HG02970 (cell line): ENCODE measurements around the gene RUNX3.
"Not testable (repeated sequence)": the region's sequence is repeated elsewhere in the genome, so short reads cannot be mapped to it uniquely, and the experiment has no call there.

Experiments
- ATAC-seq: cut with Tn5 transposase; IDR thresholded peaks from one replicate; pipeline ENCODE4 v1.9.1; 2021; ENCODE audit warnings: mild to moderate bottlenecking, moderate library complexity, moderate number of reproducible peaks; ENCODE audit not compliant: unreplicated experiment, low FRiP score

Gene RUNX3

GRCh38 chr1:24891367-24891766 lies 38.7 kb downstream of the RUNX3 start:
- ATAC-seq: not testable (repeated sequence)

GRCh38 chr1:24890887-24891286 lies 39.2 kb downstream of the RUNX3 start:
- ATAC-seq: no peak

DNA sequence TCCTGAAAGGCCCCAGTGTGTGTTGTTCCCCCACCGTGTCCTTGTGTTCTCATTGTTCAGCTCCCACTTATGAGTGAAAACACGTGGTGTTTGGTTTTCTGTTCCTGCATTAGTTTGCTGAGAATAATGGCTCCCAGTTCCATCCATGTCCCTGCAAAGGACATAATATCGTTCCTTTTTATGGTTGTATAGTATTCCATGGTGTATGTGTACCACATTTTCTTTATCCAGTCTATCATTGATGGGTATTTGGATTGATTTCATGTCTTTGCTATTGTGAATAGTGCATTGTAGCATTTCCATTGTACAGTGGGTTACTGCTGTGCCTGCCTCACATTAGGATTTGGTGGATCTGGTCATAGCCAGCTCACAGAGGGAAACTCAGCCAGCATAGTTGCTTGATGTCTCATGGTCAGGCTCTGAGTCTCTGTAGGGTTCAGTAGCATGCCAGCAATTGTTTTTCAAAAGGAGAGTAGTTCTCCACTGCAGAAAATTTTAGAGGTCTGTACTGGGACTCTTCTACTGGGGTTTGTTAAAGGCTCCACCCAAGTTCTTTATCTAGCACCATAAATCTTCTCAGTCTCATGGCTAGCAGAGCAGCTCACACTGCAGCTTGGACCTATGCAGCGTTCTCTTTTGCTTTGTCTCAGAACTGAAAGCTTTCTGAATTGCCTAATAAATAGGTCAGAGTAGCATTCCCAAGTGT lies 41.0 kb downstream of the RUNX3 start:
- no peak for ATAC-seq

DNA sequence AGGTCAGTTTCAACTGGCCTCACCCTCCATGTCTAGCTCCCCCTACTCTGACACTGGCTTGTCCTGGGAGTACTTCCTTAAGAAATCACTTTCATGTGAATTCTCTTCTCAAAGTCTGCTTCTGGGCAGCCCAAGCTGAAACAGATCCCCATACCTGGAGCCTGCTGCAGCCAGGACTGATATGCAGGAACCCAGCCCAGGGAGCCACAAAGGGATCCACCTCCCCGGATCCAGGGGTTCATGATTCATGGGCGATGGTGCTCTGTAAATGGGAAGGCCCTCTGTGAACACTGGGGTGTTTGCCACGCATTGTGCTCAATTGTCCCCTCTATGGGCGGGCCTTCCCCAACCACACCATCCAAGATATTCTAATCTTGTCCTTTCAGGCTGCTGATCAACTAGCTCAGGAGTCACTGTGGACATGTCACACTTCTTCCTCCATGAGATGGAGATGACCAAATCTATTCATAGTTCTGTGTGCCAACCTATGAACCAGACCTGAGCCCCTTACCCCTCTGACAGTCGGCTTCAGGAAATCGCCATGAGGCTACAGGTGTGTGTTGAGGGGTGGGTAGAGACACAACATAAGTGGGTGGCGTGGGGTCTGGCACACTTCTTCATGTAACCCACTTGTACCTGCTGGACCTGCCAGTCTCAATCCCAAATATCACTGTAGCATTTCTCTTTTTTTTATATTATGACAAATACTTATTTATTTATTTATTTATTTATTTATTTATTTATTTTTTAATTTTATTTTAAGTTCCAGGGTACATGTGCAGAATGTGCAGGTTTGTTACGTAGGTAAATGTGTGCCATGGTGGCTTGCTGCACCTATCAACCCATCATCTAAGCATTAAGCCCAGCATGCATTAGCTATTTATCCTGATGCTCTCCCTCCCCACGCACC lies 41.8 kb downstream of the RUNX3 start:
- no peak for ATAC-seq

GRCh38 chr1:24886241-24886640 lies 43.8 kb downstream of the RUNX3 start:
- ATAC-seq: no peak

DNA sequence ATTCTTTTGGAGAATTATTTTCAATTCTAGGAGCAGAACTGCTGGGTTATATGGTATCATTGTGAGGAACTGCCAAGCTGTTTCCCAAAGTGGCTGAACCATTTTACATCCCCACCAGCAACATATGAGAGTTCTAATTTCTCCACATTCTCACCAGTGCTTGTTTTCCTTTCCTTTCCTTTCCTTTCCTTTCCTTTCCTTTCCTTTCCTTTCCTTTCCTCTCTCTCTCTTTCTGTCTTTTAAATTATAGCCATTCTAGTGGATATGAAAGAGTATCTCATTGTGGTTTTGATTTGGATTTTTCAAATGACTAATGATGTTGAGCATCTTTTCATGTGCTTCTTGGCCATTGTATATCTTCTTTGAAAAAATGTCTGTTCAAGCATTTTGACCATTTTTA lies 45.3 kb downstream of the RUNX3 start:
- no peak for ATAC-seq

- no peak for ATAC-seq
Measured at GRCh38 chr1:24881034-24881433, 49.0 kb downstream of the RUNX3 start.

DNA sequence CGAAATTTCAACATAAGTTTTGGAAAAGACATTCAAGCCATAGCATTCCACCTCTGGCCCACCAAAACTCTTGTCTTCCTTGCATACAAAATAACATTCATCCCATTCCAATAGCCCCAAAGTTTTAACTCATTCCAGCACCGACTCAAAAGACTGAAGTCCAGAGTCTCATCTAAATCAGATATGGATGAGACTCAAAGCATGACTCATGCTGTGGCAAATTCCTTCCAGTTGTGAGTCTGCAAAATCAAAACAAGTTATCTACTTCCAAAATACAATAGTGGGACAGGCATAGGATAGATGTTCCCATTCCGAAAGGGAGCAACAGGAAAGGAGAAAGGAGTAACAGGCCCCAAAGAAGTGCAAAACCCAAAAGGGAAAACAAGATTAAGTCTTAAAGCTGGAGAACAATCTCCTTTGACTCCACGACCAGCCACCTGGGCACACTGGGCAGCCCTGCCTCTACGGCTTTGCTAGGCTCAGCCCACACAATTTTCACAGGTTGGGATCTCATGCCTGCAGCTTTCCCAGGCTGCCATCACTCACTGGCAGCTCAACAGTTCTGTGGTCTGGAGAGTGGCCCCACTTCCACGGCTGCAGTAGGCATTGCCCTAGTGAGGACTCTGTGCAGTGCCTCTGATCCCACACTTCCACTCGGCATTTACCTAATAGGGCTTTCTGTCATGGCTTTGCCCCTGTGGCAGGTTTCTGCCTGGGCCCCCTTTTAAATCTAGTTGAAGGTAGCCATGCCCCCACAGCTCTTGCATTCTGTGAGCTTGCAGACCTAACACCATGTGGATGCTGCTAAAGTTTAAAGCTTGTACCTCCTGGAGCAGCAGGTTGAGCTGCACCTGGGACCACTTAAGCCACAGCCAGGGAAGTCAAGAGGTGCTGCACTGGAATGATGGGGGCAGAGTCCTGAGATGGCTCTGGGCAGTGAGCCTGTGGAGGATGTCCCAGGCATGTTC lies 51.0 kb downstream of the RUNX3 start:
- ATAC-seq: no peak

- ATAC-seq: no peak
Measured at GRCh38 chr1:24878045-24878444, 52.0 kb downstream of the RUNX3 start.

DNA sequence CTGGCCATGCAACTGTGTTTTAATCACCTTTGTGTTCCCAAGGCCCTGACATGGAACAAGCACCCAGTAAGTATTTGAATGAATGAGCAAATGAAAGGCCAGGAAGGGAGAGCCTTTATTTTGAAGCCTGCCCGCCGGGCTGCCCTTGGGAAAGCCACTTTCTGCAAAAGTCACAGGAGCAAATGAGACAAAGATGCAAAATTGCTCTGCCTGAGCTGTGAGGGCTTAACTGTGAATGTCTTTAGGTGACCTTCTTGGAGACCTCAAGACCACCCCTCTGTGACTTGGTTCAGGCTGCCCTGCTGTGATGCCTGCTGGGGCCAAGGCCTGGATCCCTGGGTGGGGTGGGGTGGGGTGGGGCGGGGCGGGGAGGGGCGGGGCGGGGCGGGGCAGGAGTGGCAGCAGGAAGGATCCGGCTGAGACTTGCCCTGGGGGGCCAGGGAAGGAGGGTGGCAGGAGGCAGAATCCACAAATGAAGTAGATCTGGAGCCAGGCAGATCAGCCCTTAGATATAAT lies 54.0 kb downstream of the RUNX3 start:
- no peak for ATAC-seq

DNA sequence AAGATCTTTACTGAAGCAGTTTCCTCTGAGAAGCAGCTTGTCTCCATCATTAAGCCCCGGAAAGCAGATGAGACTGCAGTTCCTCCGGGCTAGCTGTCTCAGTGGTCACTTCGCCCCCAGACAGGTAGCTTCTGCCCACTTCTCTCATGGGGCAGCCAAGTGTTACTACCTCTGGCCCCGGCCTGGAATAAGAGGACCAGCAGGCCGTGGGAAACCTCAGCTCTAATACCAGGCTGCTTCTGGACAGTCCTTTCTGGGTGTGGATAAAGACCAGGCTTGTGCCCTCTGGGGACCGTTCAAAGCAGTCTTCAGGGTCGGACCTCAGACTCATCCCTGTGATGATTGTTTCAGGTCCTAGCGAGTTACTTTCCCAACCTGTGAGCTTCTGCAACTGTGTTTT lies 54.8 kb downstream of the RUNX3 start:
- no peak for ATAC-seq

DNA sequence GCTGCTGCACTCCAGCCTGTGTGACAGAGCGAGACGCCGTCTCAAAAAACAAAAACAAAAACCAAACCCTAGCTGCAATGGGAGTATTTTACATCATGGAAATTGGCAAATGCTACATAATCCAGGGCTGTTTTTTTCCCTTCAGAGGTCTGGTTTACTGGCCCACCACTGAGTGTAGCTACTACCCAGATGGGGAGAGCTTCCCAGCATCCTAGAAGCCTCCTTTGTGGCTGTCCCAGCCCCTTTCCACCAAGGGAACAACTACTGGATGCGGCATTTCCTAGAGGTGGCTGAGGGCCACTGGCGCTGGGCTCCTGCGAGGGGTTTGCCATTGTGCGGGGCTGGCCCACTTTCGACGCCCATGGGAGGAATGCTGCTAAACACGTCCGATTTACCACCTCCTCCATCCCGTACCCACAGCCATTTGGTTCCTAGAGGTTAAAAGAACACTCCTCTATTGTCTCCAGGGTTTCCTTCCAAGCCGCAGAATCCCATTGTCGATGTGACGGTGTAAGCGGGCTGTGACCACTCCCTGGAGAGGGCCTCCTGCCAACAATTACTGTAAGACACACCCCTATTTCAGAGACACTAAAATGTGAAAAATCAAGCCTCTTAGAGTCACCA lies 55.4 kb downstream of the RUNX3 start:
- no peak for ATAC-seq

DNA sequence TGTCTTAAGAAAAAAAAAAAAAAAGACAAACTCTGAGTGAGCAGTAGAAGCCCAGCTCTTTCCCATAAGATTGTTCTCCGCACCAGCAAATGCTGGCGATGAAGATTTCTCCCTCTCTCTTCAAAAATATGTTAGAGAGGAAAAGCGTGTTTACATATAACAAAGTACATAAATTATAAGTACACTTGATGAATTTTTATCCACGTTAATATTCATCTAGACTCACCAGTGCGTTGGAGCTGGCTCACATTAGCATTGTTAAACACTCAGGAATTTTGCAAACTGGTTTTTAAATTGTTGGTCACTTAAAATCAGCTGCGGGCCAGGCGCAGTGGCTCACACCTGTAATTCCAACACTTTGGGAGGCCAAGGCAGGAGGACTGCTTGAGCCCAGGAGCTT lies 56.0 kb downstream of the RUNX3 start:
- no peak for ATAC-seq

DNA sequence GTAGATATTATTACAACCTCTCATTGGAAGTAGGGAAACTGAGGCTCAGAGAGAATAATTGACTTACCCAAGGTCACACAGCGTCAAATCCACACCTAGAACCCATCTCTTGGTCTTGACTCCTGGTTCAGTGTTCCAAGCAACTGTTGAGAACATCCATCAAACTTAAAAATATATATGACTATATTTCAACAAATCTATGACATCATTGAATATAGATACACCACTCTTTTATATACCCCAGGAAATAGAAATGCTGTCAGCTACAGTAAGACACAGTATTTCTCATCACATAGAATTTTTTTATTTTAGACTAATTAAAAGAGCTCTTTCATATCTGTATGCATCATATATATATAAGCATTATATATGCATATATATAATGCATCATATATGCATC lies 56.9 kb downstream of the RUNX3 start:
- ATAC-seq: no peak

GRCh38 chr1:24872061-24872850 lies 57.8 kb downstream of the RUNX3 start:
- no peak for ATAC-seq

GRCh38 chr1:24871306-24871901 lies 58.7 kb downstream of the RUNX3 start:
- no peak for ATAC-seq

DNA sequence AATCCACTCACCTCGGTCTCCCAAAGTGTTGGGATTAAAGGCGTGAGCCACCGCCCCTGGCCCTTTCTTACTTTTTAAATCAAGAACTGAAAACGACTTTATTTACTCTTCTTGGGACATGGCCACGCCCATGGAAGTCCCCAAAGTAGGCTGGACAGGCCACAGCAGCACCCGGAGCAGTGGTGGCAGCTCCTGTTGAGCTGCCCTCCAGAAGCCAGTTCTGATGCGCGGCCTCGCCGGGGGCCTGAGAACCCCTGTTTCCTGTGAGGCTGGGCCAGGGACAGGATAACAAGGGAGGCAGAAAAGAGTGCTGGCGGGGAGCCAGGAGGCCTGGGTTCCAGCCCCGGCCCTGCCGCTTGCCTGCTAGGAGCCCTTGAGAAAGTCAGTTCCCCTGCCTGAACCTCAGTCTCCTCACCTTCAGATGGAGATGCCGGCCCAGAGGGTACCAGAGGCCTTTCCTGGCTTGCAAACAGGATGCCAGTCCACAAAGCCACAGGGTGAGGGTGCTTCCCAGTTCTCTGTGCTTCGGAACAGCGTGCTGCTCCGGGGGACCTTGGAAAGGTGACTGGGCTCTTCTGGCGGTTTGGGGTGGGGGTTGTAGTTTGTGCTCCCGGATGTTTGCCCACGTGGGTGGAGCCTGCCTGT lies 59.4 kb downstream of the RUNX3 start:
- ATAC-seq: no peak
